HL-60 (cell line): ENCODE data around the gene CABLES2.

ENCODE experiments used
- DNase-seq, 2 experiments: peaks; one replicate each; pipeline ENCODE4 v3.0.0-alpha.2; 2010 to 2020; ENCODE audit warnings: low read depth in 1 of 2, low spot score in 1 of 2
- H3K27ac ChIP-seq: fragments of 250-450 bp; sonication (Bioruptor Pico); replicated peaks from 2 replicates; pipeline ENCODE4 v1.5.1; 2020; ENCODE audit warnings: mild to moderate bottlenecking, moderate library complexity
- H3K27me3 ChIP-seq: fragments of 250-450 bp; sonication (Bioruptor Pico); 2 replicates; pipeline ENCODE4 v1.5.1; 2021; ENCODE audit warnings: mild to moderate bottlenecking, moderate library complexity; ENCODE audit not compliant: insufficient read depth, poor library complexity, severe bottlenecking
- H3K4me3 ChIP-seq: replicated peaks from 2 replicates; pipeline ENCODE4 v1.5.1; 2011; ENCODE audit warnings: mild to moderate bottlenecking, control low read depth, low read length; ENCODE audit not compliant: insufficient read depth
- CTCF ChIP-seq: IDR thresholded peaks from one replicate; pipeline ENCODE4 v1.5.1; 2011; ENCODE audit warnings: low read length, control low read depth, inconsistent platforms; ENCODE audit not compliant: insufficient read depth
- GABPA ChIP-seq: IDR thresholded peaks from 2 replicates; pipeline ENCODE4 v1.6.1; 2012; ENCODE audit warnings: low read depth
- POLR2AphosphoS5 ChIP-seq: IDR thresholded peaks from 2 replicates; pipeline ENCODE4 v1.6.1; 2012; ENCODE audit warnings: low read depth
- REST ChIP-seq: IDR thresholded peaks from 2 replicates; pipeline ENCODE4 v1.6.1; 2012; ENCODE audit warnings: low read depth; ENCODE audit not compliant: insufficient replicate concordance
- SPI1 ChIP-seq: IDR thresholded peaks from 2 replicates; pipeline ENCODE4 v1.6.1; 2012; ENCODE audit warnings: low read depth, mild to moderate bottlenecking, borderline replicate concordance

Gene CABLES2

DNA sequence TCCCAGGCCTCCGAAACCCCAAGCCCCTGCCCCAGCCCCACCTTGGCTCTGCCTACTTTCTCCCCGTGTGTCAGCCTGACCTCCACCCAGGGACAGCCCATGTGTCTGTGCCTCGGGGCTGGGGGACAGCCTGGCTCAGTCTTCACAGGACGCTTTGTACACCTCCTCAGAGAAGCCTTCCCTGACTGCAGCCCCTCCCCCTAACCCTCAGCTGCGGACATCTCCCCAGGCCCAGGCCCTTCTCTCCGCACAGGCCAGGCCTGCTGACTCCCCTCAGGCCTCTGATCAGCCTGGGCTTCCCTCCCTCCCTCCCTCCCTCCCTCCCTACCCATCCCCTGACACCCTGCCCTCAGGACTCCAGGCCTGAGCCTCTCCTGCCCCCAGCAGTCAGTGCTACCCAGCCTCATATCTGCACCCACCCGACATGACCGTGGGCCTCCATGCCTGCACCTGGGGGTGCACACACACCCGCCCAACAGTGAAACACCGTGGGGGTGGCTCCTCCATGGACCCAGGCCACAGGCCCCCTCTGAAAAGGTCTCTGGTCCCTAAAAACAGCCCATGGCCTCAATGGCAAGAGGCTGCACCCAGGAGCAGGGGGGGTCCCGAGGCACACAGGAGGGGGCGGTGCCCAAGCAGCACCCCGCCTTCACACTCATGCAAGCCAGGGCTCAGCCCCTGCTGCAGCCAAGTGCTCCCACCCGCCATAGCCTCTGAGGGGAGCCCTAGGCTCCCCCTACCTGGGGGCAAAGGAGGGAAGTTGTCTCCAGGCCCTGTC is 52.9 kb downstream of the CABLES2 start:
- no peak for DNase-seq
- Histone ChIP-seq H3K27me3 (peaks cover 27% of the 10 kb centered on the region), H3K4me3 (no peak overlapping the region), H3K27ac (no peak overlapping the region)
- TF ChIP-seq SPI1 (no peak), GABPA (no peak), CTCF (no peak), REST (no peak), POLR2AphosphoS5 (no peak)

- no peak overlapping the region for H3K27ac ChIP-seq
- H3K27me3 ChIP-seq, result peaks cover 24% of the 10 kb centered on the region
- no peak for DNase-seq
- TF ChIP-seq POLR2AphosphoS5 (no peak), REST (no peak), GABPA (no peak), CTCF (no peak)
- H3K4me3 ChIP-seq, result no peak overlapping the region
Observed at GRCh38 chr20:62353289-62354030, 53.6 kb downstream of the CABLES2 start.

- TF ChIP-seq REST, result no peak
- TF ChIP-seq CTCF, result no peak
- TF ChIP-seq POLR2AphosphoS5, result no peak
- TF ChIP-seq GABPA, result no peak
- TF ChIP-seq SPI1, result no peak
- DNase-seq, result no peak
- Histone ChIP-seq H3K27me3 (peaks cover 16% of the 10 kb centered on the region), H3K4me3 (no peak overlapping the region), H3K27ac (no peak overlapping the region)
Observed at GRCh38 chr20:62352402-62353288, 54.4 kb downstream of the CABLES2 start.
